HG03354 (cell line): Measurements from ENCODE around the gene NECTIN4.
A peak's percentile ranks its signal among the peaks of the same experiment; 100 is the strongest.

Experiments
- ATAC-seq: cut with Tn5 transposase; IDR thresholded peaks from one replicate; pipeline ENCODE4 v1.9.1; 2021; ENCODE audit warnings: mild to moderate bottlenecking; ENCODE audit not compliant: unreplicated experiment, poor library complexity, severe bottlenecking

Gene NECTIN4

GRCh38 chr1:161114556-161114955, 25.2 kb upstream of the NECTIN4 start:
- no peak for ATAC-seq

- no peak for ATAC-seq
These were observed 24.6 kb upstream of the NECTIN4 start for GRCh38 chr1:161113915-161114314.

- no peak for ATAC-seq
These were observed 22.2 kb upstream of the NECTIN4 start for GRCh38 chr1:161111527-161111926.

- no peak for ATAC-seq
These were observed 21.8 kb upstream of the NECTIN4 start for GRCh38 chr1:161111117-161111516.

GRCh38 chr1:161106431-161106830, 17.1 kb upstream of the NECTIN4 start:
- no peak for ATAC-seq

GRCh38 chr1:161100556-161100955, 11.2 kb upstream of the NECTIN4 start:
- ATAC-seq: no peak

- no peak for ATAC-seq
These were observed 9.9 kb upstream of the NECTIN4 start for GRCh38 chr1:161099090-161099802.

- ATAC-seq: peak; percentile 69
These were observed 9.1 kb upstream of the NECTIN4 start, which contains the start of gene KLHDC9 for GRCh38 chr1:161098210-161099068. Gene KLHDC9, plus strand, starts transcription at chr1:161098361. Its CDS starts 175 bp downstream, at chr1:161098536.

GRCh38 chr1:161096530-161096929, 7.2 kb upstream of the NECTIN4 start:
- no peak for ATAC-seq

- peak; percentile 59 for ATAC-seq
These were observed 6.7 kb upstream of the NECTIN4 start for GRCh38 chr1:161096015-161096414.

- ATAC-seq: no peak
These were observed 5.9 kb upstream of the NECTIN4 start for GRCh38 chr1:161095230-161095629.

- ATAC-seq: no peak
These were observed 5.1 kb upstream of the NECTIN4 start for GRCh38 chr1:161094481-161094880.

GRCh38 chr1:161092621-161093028, 3.3 kb upstream of the NECTIN4 start:
- no peak for ATAC-seq

GRCh38 chr1:161091796-161092507, 2.6 kb upstream of the NECTIN4 start:
- ATAC-seq: no peak

GRCh38 chr1:161091093-161091492, 1.7 kb upstream of the NECTIN4 start:
- no peak for ATAC-seq

- no peak for ATAC-seq
These were observed 1.3 kb upstream of the NECTIN4 start for GRCh38 chr1:161090617-161091016.

GRCh38 chr1:161089938-161090337, 580 bp upstream of the NECTIN4 start:
- no peak for ATAC-seq

GRCh38 chr1:161088587-161089110, 709 bp downstream of the NECTIN4 start:
- ATAC-seq: no peak

GRCh38 chr1:161086457-161086856, 2.9 kb downstream of the NECTIN4 start:
- no peak for ATAC-seq

- ATAC-seq: no peak
These were observed 4.2 kb downstream of the NECTIN4 start for GRCh38 chr1:161085165-161085564.
